Activated T-helper 9 cell treated with anti-CD3 and anti-CD28 coated beads, Interleukin-2, amount 50 U/mL, for 16 hours (primary cell): ENCODE data around the gene HGFAC.
"Not testable (repeated sequence)": the region's sequence is repeated elsewhere in the genome, so short reads cannot be mapped to it uniquely, and the experiment has no call there.

ENCODE experiments used
- DNase-seq: peaks from one replicate; pipeline ENCODE4 v3.0.0-alpha.2; 2020; ENCODE audit warnings: low read depth

Gene HGFAC

GRCh38 chr4:3411190-3411589 is 30.6 kb upstream of the HGFAC start:
- DNase-seq: not testable (repeated sequence)

GRCh38 chr4:3411676-3412075 is 30.1 kb upstream of the HGFAC start:
- DNase-seq: no peak

GRCh38 chr4:3412257-3413020 is 29.3 kb upstream of the HGFAC start:
- no peak for DNase-seq

GRCh38 chr4:3413217-3413671 is 28.5 kb upstream of the HGFAC start:
- DNase-seq: no peak

GRCh38 chr4:3413675-3414420 is 27.9 kb upstream of the HGFAC start:
- no peak for DNase-seq

GRCh38 chr4:3414421-3415279 is 27.1 kb upstream of the HGFAC start:
- DNase-seq: no peak

- no peak for DNase-seq
These were observed 26.2 kb upstream of the HGFAC start for GRCh38 chr4:3415471-3416141.

GRCh38 chr4:3416270-3416669 is 25.5 kb upstream of the HGFAC start:
- no peak for DNase-seq

GRCh38 chr4:3416821-3417221 is 24.9 kb upstream of the HGFAC start:
- DNase-seq: no peak

- DNase-seq: no peak
These were observed 24.3 kb upstream of the HGFAC start for GRCh38 chr4:3417448-3417847.

- no peak for DNase-seq
These were observed 23.6 kb upstream of the HGFAC start for GRCh38 chr4:3418029-3418762.

GRCh38 chr4:3419836-3420605 is 21.7 kb upstream of the HGFAC start:
- DNase-seq: no peak

- no peak for DNase-seq
These were observed 21.2 kb upstream of the HGFAC start for GRCh38 chr4:3420606-3420955.

- no peak for DNase-seq
These were observed 20.8 kb upstream of the HGFAC start for GRCh38 chr4:3420956-3421355.

GRCh38 chr4:3421470-3421869 is 20.3 kb upstream of the HGFAC start:
- no peak for DNase-seq

GRCh38 chr4:3422241-3422801 is 19.4 kb upstream of the HGFAC start:
- DNase-seq: no peak

GRCh38 chr4:3422808-3423297 is 18.9 kb upstream of the HGFAC start:
- DNase-seq: no peak

GRCh38 chr4:3423406-3423805 is 18.4 kb upstream of the HGFAC start:
- no peak for DNase-seq

- no peak for DNase-seq
These were observed 17.8 kb upstream of the HGFAC start for GRCh38 chr4:3423952-3424351.

GRCh38 chr4:3424522-3425095 is 17.2 kb upstream of the HGFAC start:
- DNase-seq: no peak
